Dermis blood vessel endothelial cell (primary cell): ENCODE results near the gene LYSMD3. TPM values are rescaled to one million over a fixed set of nuclear protein-coding genes. Genes with fewer than 3 reads are reported as not detected.
"Not testable (repeated sequence)": the region's sequence is repeated elsewhere in the genome, so short reads cannot be mapped to it uniquely, and the experiment has no call there.

Source experiments
- DNase-seq: peaks from one replicate; pipeline ENCODE4 v3.0.0; 2010
- total RNA-seq: library from RNA; depleted of rRNA; stranded (reverse); fragments of >200 nt; gene quantifications from 2 replicates; pipeline ENCODE4 v1.2.3, GENCODE V29; 2014

LYSMD3 gene
- 18.7 and 26.2 TPM in 2 replicates for total RNA-seq

GRCh38 chr5:90529194-90529938 is at the start of gene LYSMD3:
TSS of gene LYSMD3 (minus strand) at chr5:90529584. CDS start at chr5:90525289, 4,295 bp downstream.
- DNase-seq: peak; percentile 99

- DNase-seq: not testable (repeated sequence)
These were observed 47.2 kb upstream of the LYSMD3 start for GRCh38 chr5:90576566-90576965.

- DNase-seq: no peak
These were observed 46.3 kb upstream of the LYSMD3 start for GRCh38 chr5:90575712-90576111.

- DNase-seq: no peak
These were observed 41.9 kb upstream of the LYSMD3 start for GRCh38 chr5:90571147-90571773.

- no peak for DNase-seq
These were observed 40.6 kb upstream of the LYSMD3 start for GRCh38 chr5:90570034-90570433.

- DNase-seq: no peak
These were observed 39.7 kb upstream of the LYSMD3 start for GRCh38 chr5:90569084-90569483.

GRCh38 chr5:90565491-90565890 is 36.1 kb upstream of the LYSMD3 start:
- DNase-seq: no peak

GRCh38 chr5:90563108-90563507 is 33.7 kb upstream of the LYSMD3 start:
- DNase-seq: no peak

GRCh38 chr5:90562341-90562740 is 33.0 kb upstream of the LYSMD3 start:
- DNase-seq: no peak

GRCh38 chr5:90561766-90562165 is 32.4 kb upstream of the LYSMD3 start:
- DNase-seq: no peak

GRCh38 chr5:90560771-90561170 is 31.4 kb upstream of the LYSMD3 start:
- DNase-seq: no peak

GRCh38 chr5:90558344-90559192 is 29.2 kb upstream of the LYSMD3 start, which contains the start of gene ADGRV1:
TSS of gene ADGRV1 (plus strand) at chr5:90558797. CDS start at chr5:90558896, 99 bp downstream.
- peak; percentile 45 for DNase-seq

- DNase-seq: no peak
These were observed 28.5 kb upstream of the LYSMD3 start for GRCh38 chr5:90557871-90558270.

GRCh38 chr5:90557391-90557790 is 28.0 kb upstream of the LYSMD3 start:
- DNase-seq: no peak

- DNase-seq: no peak
These were observed 26.3 kb upstream of the LYSMD3 start for GRCh38 chr5:90555666-90556065.

GRCh38 chr5:90554358-90555006 is 25.1 kb upstream of the LYSMD3 start:
- no peak for DNase-seq

- no peak for DNase-seq
These were observed 24.3 kb upstream of the LYSMD3 start for GRCh38 chr5:90553711-90554110.

- DNase-seq: no peak
These were observed 22.0 kb upstream of the LYSMD3 start for GRCh38 chr5:90551376-90551775.

- no peak for DNase-seq
These were observed 21.6 kb upstream of the LYSMD3 start for GRCh38 chr5:90550963-90551362.

- DNase-seq: no peak
These were observed 20.4 kb upstream of the LYSMD3 start for GRCh38 chr5:90549729-90550275.

- no peak for DNase-seq
These were observed 19.8 kb upstream of the LYSMD3 start for GRCh38 chr5:90549223-90549622.

GRCh38 chr5:90548069-90548593 is 18.7 kb upstream of the LYSMD3 start:
- DNase-seq: no peak
